Measurements from ENCODE around the gene PILRA.

Gene PILRA

GRCh38 chr7:100413346-100413745 lies 40.1 kb downstream of the PILRA start:
- no peak overlapping the region for H2BK120ac ChIP-seq (ENCODE audit: low read depth, low read length)

GRCh38 chr7:100413889-100414288 lies 40.6 kb downstream of the PILRA start:
- Histone ChIP-seq H3K79me1 (replicated peaks; ENCODE audit: low read length, poor library complexity, severe bottlenecking) (no peaks in the 10 kb centered on the region), H3K14ac (ENCODE audit: low read length in 2 of 2) (no peak overlapping the region), H3K4me2 (ENCODE audit: low read length, poor library complexity, severe bottlenecking) (no peak overlapping the region), H4K91ac (ENCODE audit: low read length) (no peak overlapping the region), H4K8ac (ENCODE audit: low read length) (no peak overlapping the region), H3K4me3 (ENCODE audit: insufficient read depth in 1 of 2, low read depth in 1 of 2, low read length in 2 of 2) (no peak overlapping the region), H3K18ac (ENCODE audit: low read depth in 1 of 2, low read length in 2 of 2) (no peak overlapping the region), H3K36me3 (ENCODE audit: control insufficient read depth in 1 of 2, insufficient read depth in 2 of 2, low read depth in 1 of 2, low read length in 2 of 2) (peaks cover 0 to 3% of the 10 kb centered on the region in 2 experiments), H3K23ac (ENCODE audit: low read length in 2 of 2) (no peak overlapping the region), H3K4me1 (ENCODE audit: control insufficient read depth, insufficient read depth, low read depth, low read length) (no peaks in the 10 kb centered on the region), H2BK120ac (ENCODE audit: low read depth, low read length) (no peak overlapping the region), H2BK15ac (ENCODE audit: low read depth, poor library complexity, severe bottlenecking) (no peak overlapping the region), H3K27ac (ENCODE audit: low read length, poor library complexity, severe bottlenecking) (no peak overlapping the region), H2BK12ac (ENCODE audit: low read length in 2 of 2) (no peak overlapping the region), H2AK5ac (ENCODE audit: low read length, severe bottlenecking) (no peak overlapping the region), H3K4ac (ENCODE audit: low read depth in 1 of 2, low read length in 2 of 2) (no peak overlapping the region), H3K9ac (ENCODE audit: low read length) (no peak overlapping the region), H2BK5ac (ENCODE audit: low read depth, low read length, poor library complexity, severe bottlenecking) (no peak overlapping the region), H3K27me3 (ENCODE audit: control insufficient read depth in 1 of 2, insufficient read depth in 1 of 2, low read length in 2 of 2) (peaks cover 3 to 25% of the 10 kb centered on the region in 2 experiments), H3K9me3 (ENCODE audit: control insufficient read depth, low read length) (no peaks in the 10 kb centered on the region), H2AFZ (ENCODE audit: low read depth, low read length) (no peak overlapping the region)
- DNase-seq, result no peak
- WGBS, result no CpG with 5 or more reads among the region's 1 CpG

More at GRCh38 chr7:100413346-100413745, 40.1 kb downstream of the PILRA start:
- H2BK12ac ChIP-seq (ENCODE audit: low read length in 2 of 2), result no peak overlapping the region
- no peak overlapping the region for H3K14ac ChIP-seq (ENCODE audit: low read length in 2 of 2)
- H3K4me1 ChIP-seq (ENCODE audit: control insufficient read depth, insufficient read depth, low read depth, low read length), result no peaks in the 10 kb centered on the region
- H3K27ac ChIP-seq (ENCODE audit: low read length, poor library complexity, severe bottlenecking), result no peak overlapping the region
- H3K9me3 ChIP-seq (ENCODE audit: control insufficient read depth, low read length), result no peaks in the 10 kb centered on the region
- H3K23ac ChIP-seq (ENCODE audit: low read length in 2 of 2), result no peak overlapping the region
- no peak for DNase-seq
- no peak overlapping the region for H3K18ac ChIP-seq (ENCODE audit: low read depth in 1 of 2, low read length in 2 of 2)
- no peaks in the 10 kb centered on the region for H3K79me1 ChIP-seq (replicated peaks; ENCODE audit: low read length, poor library complexity, severe bottlenecking)
- no peak overlapping the region for H4K91ac ChIP-seq (ENCODE audit: low read length)
- no peak overlapping the region for H3K9ac ChIP-seq (ENCODE audit: low read length)
- peaks cover 3 to 30% of the 10 kb centered on the region in 2 experiments for H3K27me3 ChIP-seq (ENCODE audit: control insufficient read depth in 1 of 2, insufficient read depth in 1 of 2, low read length in 2 of 2)
- H3K36me3 ChIP-seq (ENCODE audit: control insufficient read depth in 1 of 2, insufficient read depth in 2 of 2, low read depth in 1 of 2, low read length in 2 of 2), result peaks cover 0 to 3% of the 10 kb centered on the region in 2 experiments
- no peak overlapping the region for H2AK5ac ChIP-seq (ENCODE audit: low read length, severe bottlenecking)
- H3K4me3 ChIP-seq (ENCODE audit: insufficient read depth in 1 of 2, low read depth in 1 of 2, low read length in 2 of 2), result no peak overlapping the region
- no peak overlapping the region for H2AFZ ChIP-seq (ENCODE audit: low read depth, low read length)
- H4K8ac ChIP-seq (ENCODE audit: low read length), result no peak overlapping the region
- no peak overlapping the region for H3K4ac ChIP-seq (ENCODE audit: low read depth in 1 of 2, low read length in 2 of 2)
- no peak overlapping the region for H2BK15ac ChIP-seq (ENCODE audit: low read depth, poor library complexity, severe bottlenecking)
- no peak overlapping the region for H3K4me2 ChIP-seq (ENCODE audit: low read length, poor library complexity, severe bottlenecking)
- H2BK5ac ChIP-seq (ENCODE audit: low read depth, low read length, poor library complexity, severe bottlenecking), result no peak overlapping the region

- no peak for DNase-seq
- no peak overlapping the region for H2BK12ac ChIP-seq (ENCODE audit: low read length in 2 of 2)
- peaks cover 0 to 9% of the 10 kb centered on the region in 2 experiments for H3K27me3 ChIP-seq (ENCODE audit: control insufficient read depth in 1 of 2, insufficient read depth in 1 of 2, low read length in 2 of 2)
- no peak overlapping the region for H3K4me2 ChIP-seq (ENCODE audit: low read length, poor library complexity, severe bottlenecking)
- H2BK5ac ChIP-seq (ENCODE audit: low read depth, low read length, poor library complexity, severe bottlenecking), result no peak overlapping the region
- no peaks in the 10 kb centered on the region for H3K9me3 ChIP-seq (ENCODE audit: control insufficient read depth, low read length)
- H4K8ac ChIP-seq (ENCODE audit: low read length), result no peak overlapping the region
- H3K79me1 ChIP-seq (replicated peaks; ENCODE audit: low read length, poor library complexity, severe bottlenecking), result no peaks in the 10 kb centered on the region
- H3K36me3 ChIP-seq (ENCODE audit: control insufficient read depth in 1 of 2, insufficient read depth in 2 of 2, low read depth in 1 of 2, low read length in 2 of 2), result peaks cover 0 to 3% of the 10 kb centered on the region in 2 experiments
- no peak overlapping the region for H2BK15ac ChIP-seq (ENCODE audit: low read depth, poor library complexity, severe bottlenecking)
- H3K27ac ChIP-seq (ENCODE audit: low read length, poor library complexity, severe bottlenecking), result no peak overlapping the region
- H3K4ac ChIP-seq (ENCODE audit: low read depth in 1 of 2, low read length in 2 of 2), result no peak overlapping the region
- no peak overlapping the region for H2AK5ac ChIP-seq (ENCODE audit: low read length, severe bottlenecking)
- H3K23ac ChIP-seq (ENCODE audit: low read length in 2 of 2), result no peak overlapping the region
- H2BK120ac ChIP-seq (ENCODE audit: low read depth, low read length), result no peak overlapping the region
- no peaks in the 10 kb centered on the region for H3K4me1 ChIP-seq (ENCODE audit: control insufficient read depth, insufficient read depth, low read depth, low read length)
- no peak overlapping the region for H3K9ac ChIP-seq (ENCODE audit: low read length)
- H3K14ac ChIP-seq (ENCODE audit: low read length in 2 of 2), result no peak overlapping the region
- no peak overlapping the region for H3K18ac ChIP-seq (ENCODE audit: low read depth in 1 of 2, low read length in 2 of 2)
- 92% methylated on average over 5 of the region's 5 CpGs for WGBS
- no peak overlapping the region for H3K4me3 ChIP-seq (ENCODE audit: insufficient read depth in 1 of 2, low read depth in 1 of 2, low read length in 2 of 2)
- H4K91ac ChIP-seq (ENCODE audit: low read length), result no peak overlapping the region
- no peak overlapping the region for H2AFZ ChIP-seq (ENCODE audit: low read depth, low read length)
Observed at GRCh38 chr7:100415448-100415847, 42.2 kb downstream of the PILRA start.

GRCh38 chr7:100418930-100419659 lies 45.8 kb downstream of the PILRA start:
- no peak overlapping the region for H3K4ac ChIP-seq (ENCODE audit: low read depth in 1 of 2, low read length in 2 of 2)
- H3K27me3 ChIP-seq (ENCODE audit: control insufficient read depth in 1 of 2, insufficient read depth in 1 of 2, low read length in 2 of 2), result no peaks in the 10 kb centered on the region
- H2AK5ac ChIP-seq (ENCODE audit: low read length, severe bottlenecking), result no peak overlapping the region
- no peak overlapping the region for H2BK15ac ChIP-seq (ENCODE audit: low read depth, poor library complexity, severe bottlenecking)
- no peak overlapping the region for H2BK120ac ChIP-seq (ENCODE audit: low read depth, low read length)
- H3K4me2 ChIP-seq (ENCODE audit: low read length, poor library complexity, severe bottlenecking), result no peak overlapping the region
- no peaks in the 10 kb centered on the region for H3K4me1 ChIP-seq (ENCODE audit: control insufficient read depth, insufficient read depth, low read depth, low read length)
- H3K36me3 ChIP-seq (ENCODE audit: control insufficient read depth in 1 of 2, insufficient read depth in 2 of 2, low read depth in 1 of 2, low read length in 2 of 2), result peaks cover 0 to 12% of the 10 kb centered on the region in 2 experiments
- no peak overlapping the region for H3K18ac ChIP-seq (ENCODE audit: low read depth in 1 of 2, low read length in 2 of 2)
- no peak overlapping the region for H3K4me3 ChIP-seq (ENCODE audit: insufficient read depth in 1 of 2, low read depth in 1 of 2, low read length in 2 of 2)
- H2BK5ac ChIP-seq (ENCODE audit: low read depth, low read length, poor library complexity, severe bottlenecking), result no peak overlapping the region
- H4K8ac ChIP-seq (ENCODE audit: low read length), result no peak overlapping the region
- no CpG with 5 or more reads among the region's 1 CpG for WGBS
- H3K14ac ChIP-seq (ENCODE audit: low read length in 2 of 2), result no peak overlapping the region
- no peak for DNase-seq
- no peaks in the 10 kb centered on the region for H3K79me1 ChIP-seq (replicated peaks; ENCODE audit: low read length, poor library complexity, severe bottlenecking)
- H3K23ac ChIP-seq (ENCODE audit: low read length in 2 of 2), result no peak overlapping the region
- no peaks in the 10 kb centered on the region for H3K9me3 ChIP-seq (ENCODE audit: control insufficient read depth, low read length)
- no peak overlapping the region for H2AFZ ChIP-seq (ENCODE audit: low read depth, low read length)
- no peak overlapping the region for H3K27ac ChIP-seq (ENCODE audit: low read length, poor library complexity, severe bottlenecking)
- H4K91ac ChIP-seq (ENCODE audit: low read length), result no peak overlapping the region
- no peak overlapping the region for H2BK12ac ChIP-seq (ENCODE audit: low read length in 2 of 2)
- H3K9ac ChIP-seq (ENCODE audit: low read length), result no peak overlapping the region
